Endodermal cell (in vitro differentiated cells): ENCODE measurements around the gene MID1. TPM values are rescaled to one million over a fixed set of nuclear protein-coding genes. Genes with fewer than 3 reads are reported as not detected.

ENCODE experiments used
- DNase-seq: peaks from one replicate; pipeline ENCODE4 v3.0.0-alpha.2; 2017
- H3K27ac ChIP-seq: 2 replicates; pipeline ENCODE4 v1.5.1; 2013; ENCODE audit warnings: mild to moderate bottlenecking, low read depth, low read length, moderate library complexity
- H3K27me3 ChIP-seq: 2 replicates; pipeline ENCODE4 v1.6.1; 2013; ENCODE audit warnings: mild to moderate bottlenecking, low read length, moderate library complexity; ENCODE audit not compliant: insufficient read depth, control insufficient read depth, poor library complexity, severe bottlenecking
- H3K36me3 ChIP-seq: 2 replicates; pipeline ENCODE4 v1.7.0; 2013; ENCODE audit warnings: mild to moderate bottlenecking, low read length, moderate library complexity; ENCODE audit not compliant: control insufficient read depth, insufficient read depth
- H3K4me1 ChIP-seq: one replicate; pipeline ENCODE4 v1.7.0; 2013; ENCODE audit warnings: low read length; ENCODE audit not compliant: control insufficient read depth, insufficient read depth
- H3K4me3 ChIP-seq: 2 replicates; pipeline ENCODE4 v1.5.1; 2013; ENCODE audit warnings: mild to moderate bottlenecking, low read length, moderate library complexity
- H3K9ac ChIP-seq: 2 replicates; pipeline ENCODE4 v1.6.1; 2013; ENCODE audit warnings: mild to moderate bottlenecking, low read length, moderate library complexity; ENCODE audit not compliant: poor library complexity, severe bottlenecking; ENCODE audit errors: extremely low read depth
- H3K9me3 ChIP-seq: 2 replicates; pipeline ENCODE4 v1.6.1; 2013; ENCODE audit warnings: mild to moderate bottlenecking, low read length, moderate library complexity; ENCODE audit not compliant: control insufficient read depth
- H3K27ac Mint-ChIP-seq: 2 replicates; pipeline ENCODE4 v1.8.0; 2020; ENCODE audit warnings: mixed read lengths
- H3K27me3 Mint-ChIP-seq: 2 replicates; pipeline ENCODE4 v1.8.0; 2021; ENCODE audit warnings: mild to moderate bottlenecking, mixed read lengths; ENCODE audit not compliant: insufficient read depth
- H3K36me3 Mint-ChIP-seq: 2 replicates; pipeline ENCODE4 v1.8.0; 2020; ENCODE audit warnings: low read depth, mixed read lengths
- H3K4me1 Mint-ChIP-seq: 2 replicates; pipeline ENCODE4 v1.8.0; 2020; ENCODE audit warnings: mixed read lengths
- H3K4me3 Mint-ChIP-seq: 2 replicates; pipeline ENCODE4 v1.8.0; 2020; ENCODE audit warnings: mild to moderate bottlenecking, moderate library complexity, mixed read lengths
- H3K9me3 Mint-ChIP-seq: 2 replicates; pipeline ENCODE4 v1.8.0; 2020; ENCODE audit warnings: mild to moderate bottlenecking, mixed read lengths
- CTCF ChIP-seq: fragments of 200-600 bp; sonication (generic); conservative IDR thresholded peaks from 2 replicates; pipeline ENCODE4 v1.5.0; 2021; ENCODE audit warnings: antibody characterized with exemption, mild to moderate bottlenecking
- WGBS, 2 experiments: methylation state at CpG; one replicate each; pipeline versions ENCODE4 v1.1.5 to v1.1.7; 2013; ENCODE audit warnings: missing lambda C conversion rate in 2 of 2, mixed read lengths in 1 of 2; ENCODE audit not compliant: insufficient coverage in 1 of 2, insufficient read length in 1 of 2; 5-methylcytosine and 5-hydroxymethylcytosine counted together
- total RNA-seq, 2 donors: library from RNA; stranded (reverse); fragmentation: NEBNext Ultra II Directional in 1 of 2; extraction: Animal tissue kit (Norgen Biotek cat#: 25700) in 1 of 2; gene quantifications; 2 replicates in 1 of 2; 3 replicates in 1 of 2; pipeline ENCODE4 v1.2.1, GENCODE V29; 2021

MID1 gene
- total RNA-seq, 2 donors from 2014 or later, result 23.5 to 24.9 TPM

DNA sequence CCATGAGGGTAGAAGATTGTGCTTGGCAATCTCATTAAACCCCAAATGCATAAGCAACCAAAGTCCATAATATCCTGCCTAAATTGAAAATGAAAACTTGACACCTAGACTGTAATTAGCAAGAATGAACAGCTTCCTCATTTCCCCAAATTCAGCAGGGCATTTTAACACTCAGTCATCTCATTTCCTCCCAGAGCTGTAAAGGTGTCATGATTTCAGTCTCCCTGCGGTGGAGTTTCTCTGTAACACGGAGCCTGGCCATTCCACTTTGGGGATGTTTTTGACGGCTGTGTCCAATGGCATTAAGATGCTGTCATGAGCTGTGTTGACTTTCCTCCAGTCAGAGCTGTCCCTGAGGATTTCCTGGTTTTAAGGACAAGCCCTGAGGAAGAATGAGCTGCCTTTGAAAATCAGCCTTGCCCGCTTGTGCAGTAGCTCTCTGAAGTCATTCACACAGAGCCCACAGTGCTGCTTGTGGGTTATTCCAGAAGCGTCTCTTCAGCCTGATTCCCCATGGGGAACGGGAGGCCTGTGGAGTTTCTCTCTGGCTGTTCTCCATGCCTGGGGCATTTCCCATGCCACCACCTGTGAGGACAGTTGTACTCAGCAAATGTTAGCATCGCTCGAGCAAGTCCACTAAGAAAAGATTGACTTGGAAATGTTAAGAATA is 187.0 kb downstream of the MID1 start:
- Histone ChIP-seq H3K4me3 (no peak overlapping the region), H3K9me3 (no peaks in the 10 kb centered on the region), H3K4me1 (no peaks in the 10 kb centered on the region), H3K27me3 (no peaks in the 10 kb centered on the region), H3K9ac (no peak overlapping the region), H3K27ac (no peak overlapping the region), H3K36me3 (no peaks in the 10 kb centered on the region)
- Mint-ChIP-seq H3K9me3 (peaks cover 41% of the 10 kb centered on the region), H3K27me3 (no peaks in the 10 kb centered on the region), H3K4me1 (no peaks in the 10 kb centered on the region), H3K27ac (no peak overlapping the region), H3K36me3 (no peaks in the 10 kb centered on the region), H3K4me3 (no peak overlapping the region)
- no peak for TF ChIP-seq CTCF
- 71 to 89% methylated on average over 2 to 8 of the region's 8 CpGs for WGBS, 2 experiments
- no peak for DNase-seq

- Histone ChIP-seq H3K4me1 (no peaks in the 10 kb centered on the region), H3K9me3 (no peaks in the 10 kb centered on the region), H3K27me3 (no peaks in the 10 kb centered on the region), H3K9ac (no peak overlapping the region), H3K4me3 (no peak overlapping the region), H3K27ac (no peak overlapping the region), H3K36me3 (no peaks in the 10 kb centered on the region)
- Mint-ChIP-seq H3K27ac (no peak overlapping the region), H3K36me3 (no peaks in the 10 kb centered on the region), H3K4me1 (no peaks in the 10 kb centered on the region), H3K4me3 (no peak overlapping the region), H3K9me3 (peaks cover 50% of the 10 kb centered on the region), H3K27me3 (no peaks in the 10 kb centered on the region)
- 92% methylated on average over 5 of the region's 5 CpGs; no CpG with 5 or more reads in 1 of the 2 experiments for WGBS, 2 experiments
- no peak for DNase-seq
- TF ChIP-seq CTCF, result no peak
These were observed 190.5 kb downstream of the MID1 start for GRCh38 chrX:10429908-10430307.

GRCh38 chrX:10427249-10427648 is 193.1 kb downstream of the MID1 start:
- Histone ChIP-seq H3K9ac (no peak overlapping the region), H3K36me3 (no peaks in the 10 kb centered on the region), H3K4me1 (no peaks in the 10 kb centered on the region), H3K9me3 (no peaks in the 10 kb centered on the region), H3K4me3 (no peak overlapping the region), H3K27ac (no peak overlapping the region), H3K27me3 (no peaks in the 10 kb centered on the region)
- no peak for DNase-seq
- Mint-ChIP-seq H3K36me3 (no peaks in the 10 kb centered on the region), H3K9me3 (peaks cover 48% of the 10 kb centered on the region), H3K4me1 (no peaks in the 10 kb centered on the region), H3K27ac (no peak overlapping the region), H3K27me3 (no peaks in the 10 kb centered on the region), H3K4me3 (no peak overlapping the region)
- TF ChIP-seq CTCF, result no peak
